SIG-M5 (cell line): Measurements from ENCODE around the gene ANXA4.
"Not testable (repeated sequence)": the region's sequence is repeated elsewhere in the genome, so short reads cannot be mapped to it uniquely, and the experiment has no call there.

Experiments used
- DNase-seq: peaks from one replicate; lab custom pipeline; 2025; lab: John Stamatoyannopoulos, UW

ANXA4 gene

GRCh38 chr2:69807821-69808540 is 66.0 kb downstream of the ANXA4 start:
- DNase-seq, result no peak

- DNase-seq, result no peak
These were observed 68.6 kb downstream of the ANXA4 start for GRCh38 chr2:69810550-69810949.

GRCh38 chr2:69811018-69811417 is 69.1 kb downstream of the ANXA4 start:
- DNase-seq, result no peak

GRCh38 chr2:69811591-69811990 is 69.7 kb downstream of the ANXA4 start:
- no peak for DNase-seq

- no peak for DNase-seq
These were observed 73.8 kb downstream of the ANXA4 start for GRCh38 chr2:69815717-69816116.

- peak; percentile 70 for DNase-seq
These were observed 75.1 kb downstream of the ANXA4 start for GRCh38 chr2:69816923-69817542.

GRCh38 chr2:69817729-69818501 is 76.0 kb downstream of the ANXA4 start:
- DNase-seq, result no peak

- DNase-seq, result no peak
These were observed 86.0 kb downstream of the ANXA4 start for GRCh38 chr2:69827796-69828540.

- DNase-seq, result no peak
These were observed 87.0 kb downstream of the ANXA4 start for GRCh38 chr2:69828938-69829255.

DNA sequence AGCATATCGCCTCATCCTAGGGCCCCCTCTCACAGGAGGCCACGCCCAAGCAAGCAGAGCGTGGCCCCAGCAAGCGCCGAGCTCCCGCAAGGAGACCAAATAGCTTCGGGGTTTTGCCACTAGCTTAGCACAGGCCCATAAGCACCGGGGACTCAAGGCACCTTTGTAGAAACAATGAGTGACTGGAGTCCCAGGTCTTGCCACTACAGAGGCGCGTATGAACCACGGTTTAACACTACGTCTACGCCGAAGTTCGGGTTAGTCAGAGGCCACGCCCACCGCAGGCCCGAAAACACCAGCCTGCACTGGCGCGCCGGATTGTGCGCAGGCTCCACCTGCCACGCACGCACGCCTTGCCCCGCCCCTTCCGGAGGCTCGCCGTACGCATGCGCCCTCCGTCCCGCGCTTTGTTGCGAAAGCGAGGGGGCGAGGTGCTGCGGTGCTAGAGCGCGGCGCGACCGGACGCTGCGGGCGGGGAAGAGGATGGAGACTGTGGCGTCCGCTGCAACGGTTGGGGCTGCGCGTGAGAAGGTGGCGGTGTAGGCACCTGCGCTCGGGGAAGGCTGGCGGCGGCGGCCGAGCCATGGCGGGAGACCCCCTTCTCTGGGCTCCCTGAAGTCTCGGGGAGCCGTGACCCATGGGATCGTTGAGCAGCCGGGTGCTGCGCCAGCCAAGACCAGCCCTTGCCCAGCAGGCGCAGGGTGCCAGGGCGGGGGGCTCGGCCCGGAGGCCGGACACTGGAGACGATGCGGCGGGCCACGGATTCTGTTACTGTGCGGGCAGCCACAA is 87.5 kb downstream of the ANXA4 start, which contains the start of gene GMCL1:
Gene GMCL1, plus strand, starts transcription at position 405 of the 789 bp plus-strand sequence. Its CDS starts 233 bp downstream, at position 638.
- peak; percentile 66 for DNase-seq

DNA sequence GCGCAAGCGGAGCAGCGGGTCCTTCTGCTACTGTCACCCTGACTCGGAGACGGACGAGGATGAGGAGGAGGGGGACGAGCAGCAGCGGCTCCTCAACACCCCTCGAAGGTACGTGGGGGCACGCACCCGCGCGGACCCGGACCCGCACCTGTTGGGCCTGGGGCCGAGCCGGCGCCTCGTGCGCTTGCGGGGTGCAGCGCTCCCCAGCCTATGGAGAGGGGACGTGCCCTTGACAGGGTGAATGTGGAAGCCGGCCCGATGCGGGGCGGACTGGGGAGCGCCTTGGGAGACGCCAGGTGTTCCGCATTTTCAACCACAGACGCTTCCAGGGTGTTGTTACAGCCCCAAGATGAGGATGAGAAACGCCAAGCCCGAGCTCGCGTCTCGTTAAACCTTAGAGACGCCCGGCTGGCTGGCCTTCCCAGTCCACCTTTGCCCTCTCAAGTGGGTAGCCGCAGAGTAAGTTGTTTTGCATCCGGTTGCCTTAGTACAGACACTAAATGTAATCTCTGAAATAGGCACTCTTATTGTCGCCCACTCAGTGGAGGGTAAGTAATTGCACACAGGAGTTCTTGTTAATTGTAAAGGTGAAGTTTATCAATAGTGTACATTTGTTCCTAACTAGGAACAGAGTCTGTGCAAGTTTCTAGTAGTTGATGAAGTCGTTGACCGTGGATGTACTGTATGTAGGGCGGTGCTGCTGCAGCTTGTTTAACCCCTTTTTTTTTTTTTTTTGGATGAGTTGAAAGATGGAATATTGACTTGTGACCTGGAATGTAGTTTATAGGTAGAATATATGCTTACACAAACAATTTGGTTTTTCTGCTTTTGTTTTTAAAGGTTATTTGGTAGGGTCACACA is 88.3 kb downstream of the ANXA4 start:
- no peak for DNase-seq

DNA sequence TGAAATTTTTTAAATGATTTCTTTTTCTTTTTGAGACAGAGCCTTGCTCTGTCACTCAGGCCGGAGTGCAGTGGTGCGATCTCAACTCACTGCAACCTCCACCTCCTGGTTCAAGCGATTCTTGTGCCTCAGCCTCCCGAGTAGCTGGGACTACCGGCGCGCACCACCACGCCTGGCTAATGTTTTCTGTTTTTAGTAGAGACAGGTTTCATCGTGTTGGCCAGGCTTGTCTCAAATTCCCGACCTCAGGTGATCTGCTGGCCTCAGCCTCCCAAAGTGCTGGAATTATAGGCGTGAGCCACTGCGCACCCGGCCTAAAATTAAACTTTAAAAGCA is 88.9 kb downstream of the ANXA4 start:
- DNase-seq, result not testable (repeated sequence)

DNA sequence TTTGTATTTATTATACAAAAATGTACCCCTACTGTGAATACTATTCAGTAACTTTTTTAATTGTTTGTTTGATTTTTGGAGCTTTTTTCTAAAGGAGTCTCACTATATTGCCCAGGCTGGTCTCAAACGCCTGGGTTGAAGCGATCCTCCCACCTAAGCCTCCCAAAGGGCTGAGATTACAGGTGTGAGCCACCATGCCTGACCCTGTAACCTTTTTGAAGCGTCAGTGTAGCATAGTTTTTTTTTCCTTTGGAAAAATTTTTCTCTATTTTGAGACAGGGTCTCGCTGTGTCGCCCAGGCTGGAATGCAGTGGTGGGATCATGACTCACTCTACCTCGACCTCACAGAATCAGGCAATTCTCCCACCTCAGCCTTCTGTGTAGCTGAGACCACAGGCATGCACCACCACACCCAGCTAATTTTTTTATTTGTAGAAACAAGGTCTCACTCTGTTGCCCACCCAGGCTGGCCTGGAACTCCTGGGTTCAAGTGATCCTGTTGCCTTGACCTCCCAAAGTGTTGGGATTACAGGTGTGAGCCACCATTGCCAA is 89.5 kb downstream of the ANXA4 start:
- DNase-seq, result no peak

- DNase-seq, result no peak
These were observed 91.8 kb downstream of the ANXA4 start for GRCh38 chr2:69833752-69834151.

- no peak for DNase-seq
These were observed 93.7 kb downstream of the ANXA4 start for GRCh38 chr2:69835666-69836065.

GRCh38 chr2:69836316-69836715 is 94.4 kb downstream of the ANXA4 start:
- no peak for DNase-seq

- DNase-seq, result no peak
These were observed 95.6 kb downstream of the ANXA4 start for GRCh38 chr2:69837533-69837932.

GRCh38 chr2:69843993-69844392 is 102.1 kb downstream of the ANXA4 start:
- DNase-seq, result no peak

GRCh38 chr2:69844560-69844959 is 102.6 kb downstream of the ANXA4 start:
- no peak for DNase-seq
